Mesenchymal stem cell (in vitro differentiated cells and primary cell): ENCODE data around the gene OR2J2.
"Not testable (repeated sequence)": the region's sequence is repeated elsewhere in the genome, so short reads cannot be mapped to it uniquely, and the experiment has no call there.

Source experiments
- DNase-seq: peaks from one replicate; pipeline ENCODE4 v3.0.0-alpha.2; 2013
- H2AFZ ChIP-seq: one replicate; pipeline ENCODE4 v1.6.1; 2013; ENCODE audit warnings: low read depth, mild to moderate bottlenecking, control low read depth, inconsistent platforms, low read length, moderate library complexity
- H2AK5ac ChIP-seq: 2 replicates; pipeline ENCODE4 v1.6.1; 2013; ENCODE audit warnings: low read length, moderate library complexity, mild to moderate bottlenecking, inconsistent platforms; ENCODE audit not compliant: severe bottlenecking
- H2BK120ac ChIP-seq: one replicate; pipeline ENCODE4 v1.6.1; 2013; ENCODE audit warnings: low read depth, mild to moderate bottlenecking, inconsistent platforms, low read length, moderate library complexity
- H2BK12ac ChIP-seq, 2 experiments: one replicate each; pipeline ENCODE4 v1.6.1; 2013; ENCODE audit warnings: inconsistent platforms in 2 of 2, low read length in 2 of 2, mild to moderate bottlenecking in 2 of 2, moderate library complexity in 2 of 2, control low read depth in 1 of 2
- H2BK15ac ChIP-seq: one replicate; pipeline ENCODE4 v1.6.1; 2013; ENCODE audit warnings: mild to moderate bottlenecking, low read depth, inconsistent platforms; ENCODE audit not compliant: poor library complexity, severe bottlenecking
- H2BK5ac ChIP-seq: 2 replicates; pipeline ENCODE4 v1.6.1; 2013; ENCODE audit warnings: low read depth, mild to moderate bottlenecking, low read length, control low read depth, inconsistent platforms; ENCODE audit not compliant: poor library complexity, severe bottlenecking
- H3K14ac ChIP-seq, 2 experiments: one replicate each; pipeline ENCODE4 v1.6.1; 2013; ENCODE audit warnings: inconsistent platforms in 2 of 2, low read length in 2 of 2, control low read depth in 1 of 2, mild to moderate bottlenecking in 1 of 2, moderate library complexity in 1 of 2
- H3K18ac ChIP-seq, 2 experiments: one replicate each; pipeline ENCODE4 v1.6.1; 2013; ENCODE audit warnings: inconsistent platforms in 2 of 2, low read length in 2 of 2, control low read depth in 1 of 2, low read depth in 1 of 2, mild to moderate bottlenecking in 1 of 2
- H3K23ac ChIP-seq, 2 experiments: one replicate each; pipeline ENCODE4 v1.6.1; 2013; ENCODE audit warnings: inconsistent platforms in 2 of 2, low read length in 2 of 2, mild to moderate bottlenecking in 2 of 2, moderate library complexity in 2 of 2, control low read depth in 1 of 2
- H3K27ac ChIP-seq: 2 replicates; pipeline ENCODE4 v1.5.1; 2013; ENCODE audit warnings: mild to moderate bottlenecking, moderate library complexity, low read length, control low read depth, inconsistent platforms; ENCODE audit not compliant: poor library complexity, severe bottlenecking
- H3K27me3 ChIP-seq, 2 experiments: 2 replicates each; pipeline versions ENCODE4 v1.6.1 to v1.7.0; 2013; ENCODE audit warnings: low read length in 2 of 2, mild to moderate bottlenecking in 2 of 2, moderate library complexity in 2 of 2, control low read depth in 1 of 2, inconsistent platforms in 1 of 2; ENCODE audit not compliant: control insufficient read depth in 1 of 2, insufficient read depth in 1 of 2
- H3K36me3 ChIP-seq, 2 experiments: 2 replicates each; pipeline versions ENCODE4 v1.6.1 to v1.7.0; 2013; ENCODE audit warnings: low read length in 2 of 2, control low read depth in 1 of 2, inconsistent platforms in 1 of 2, low read depth in 1 of 2, mild to moderate bottlenecking in 1 of 2; ENCODE audit not compliant: insufficient read depth in 2 of 2, control insufficient read depth in 1 of 2
- H3K4ac ChIP-seq, 2 experiments: one replicate each; pipeline ENCODE4 v1.6.1; 2013; ENCODE audit warnings: inconsistent platforms in 2 of 2, low read length in 2 of 2, mild to moderate bottlenecking in 2 of 2, moderate library complexity in 2 of 2, control low read depth in 1 of 2, low read depth in 1 of 2
- H3K4me1 ChIP-seq: 2 replicates; pipeline ENCODE4 v1.6.1; 2013; ENCODE audit warnings: low read depth, low read length, control low read depth; ENCODE audit not compliant: control insufficient read depth, insufficient read depth
- H3K4me2 ChIP-seq: 2 replicates; pipeline ENCODE4 v1.6.1; 2013; ENCODE audit warnings: low read length, mild to moderate bottlenecking, inconsistent platforms; ENCODE audit not compliant: poor library complexity, severe bottlenecking
- H3K4me3 ChIP-seq, 2 experiments: 2 replicates each; pipeline versions ENCODE4 v1.5.1 to v1.7.0; 2013; ENCODE audit warnings: low read length in 2 of 2, mild to moderate bottlenecking in 2 of 2, control low read depth in 1 of 2, low read depth in 1 of 2; ENCODE audit not compliant: insufficient read depth in 1 of 2
- H3K79me1 ChIP-seq: replicated peaks from 2 replicates; pipeline ENCODE4 v1.6.1; 2013; ENCODE audit warnings: mild to moderate bottlenecking, control low read depth, low read length, inconsistent platforms; ENCODE audit not compliant: poor library complexity, severe bottlenecking
- H3K9ac ChIP-seq: 2 replicates; pipeline ENCODE4 v1.7.0; 2013; ENCODE audit warnings: mild to moderate bottlenecking, low read length, moderate library complexity
- H3K9me3 ChIP-seq: 2 replicates; pipeline ENCODE4 v1.7.0; 2013; ENCODE audit warnings: mild to moderate bottlenecking, low read length; ENCODE audit not compliant: control insufficient read depth
- H4K8ac ChIP-seq: one replicate; pipeline ENCODE4 v1.6.1; 2013; ENCODE audit warnings: inconsistent platforms, mild to moderate bottlenecking, low read length, moderate library complexity
- H4K91ac ChIP-seq: one replicate; pipeline ENCODE4 v1.6.1; 2013; ENCODE audit warnings: mild to moderate bottlenecking, low read length, inconsistent platforms
- WGBS: methylation state at CpG from one replicate; pipeline ENCODE4 v1.1.7; 2013; ENCODE audit warnings: mixed read lengths; 5-methylcytosine and 5-hydroxymethylcytosine counted together

The OR2J2 gene

DNA sequence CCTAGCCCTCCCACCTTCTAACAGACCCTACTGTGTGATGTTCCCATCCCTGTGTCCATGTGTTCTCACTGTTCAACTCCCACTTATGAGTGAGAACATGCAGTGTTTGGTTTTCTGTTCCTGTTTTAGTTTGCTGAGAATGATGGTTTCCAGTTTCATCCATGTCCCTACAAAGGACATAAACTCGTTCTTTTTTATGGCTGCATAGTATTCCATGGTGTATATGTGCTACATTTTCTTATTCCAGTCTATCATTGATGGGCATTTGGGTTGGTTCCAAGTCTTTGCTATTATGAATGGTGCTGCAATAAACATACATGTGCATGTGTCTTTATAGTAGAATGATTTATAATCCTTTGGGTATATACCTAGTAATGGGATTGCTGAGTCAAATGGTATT lies 18.0 kb downstream of the OR2J2 start:
- H3K9ac ChIP-seq, H2BK5ac ChIP-seq, H3K27ac ChIP-seq, H2BK120ac ChIP-seq, DNase-seq, H3K14ac ChIP-seq, H4K8ac ChIP-seq, H3K36me3 ChIP-seq, H3K4me3 ChIP-seq, H2AFZ ChIP-seq, H2BK12ac ChIP-seq, H3K4me1 ChIP-seq, H3K9me3 ChIP-seq, H3K27me3 ChIP-seq, H3K4me2 ChIP-seq, H2BK15ac ChIP-seq, H3K18ac ChIP-seq, H3K79me1 ChIP-seq, H3K23ac ChIP-seq, H4K91ac ChIP-seq, H3K4ac ChIP-seq, H2AK5ac ChIP-seq: not testable (repeated sequence)
- WGBS: 50% methylated on average over 1 of the region's 1 CpG

DNA sequence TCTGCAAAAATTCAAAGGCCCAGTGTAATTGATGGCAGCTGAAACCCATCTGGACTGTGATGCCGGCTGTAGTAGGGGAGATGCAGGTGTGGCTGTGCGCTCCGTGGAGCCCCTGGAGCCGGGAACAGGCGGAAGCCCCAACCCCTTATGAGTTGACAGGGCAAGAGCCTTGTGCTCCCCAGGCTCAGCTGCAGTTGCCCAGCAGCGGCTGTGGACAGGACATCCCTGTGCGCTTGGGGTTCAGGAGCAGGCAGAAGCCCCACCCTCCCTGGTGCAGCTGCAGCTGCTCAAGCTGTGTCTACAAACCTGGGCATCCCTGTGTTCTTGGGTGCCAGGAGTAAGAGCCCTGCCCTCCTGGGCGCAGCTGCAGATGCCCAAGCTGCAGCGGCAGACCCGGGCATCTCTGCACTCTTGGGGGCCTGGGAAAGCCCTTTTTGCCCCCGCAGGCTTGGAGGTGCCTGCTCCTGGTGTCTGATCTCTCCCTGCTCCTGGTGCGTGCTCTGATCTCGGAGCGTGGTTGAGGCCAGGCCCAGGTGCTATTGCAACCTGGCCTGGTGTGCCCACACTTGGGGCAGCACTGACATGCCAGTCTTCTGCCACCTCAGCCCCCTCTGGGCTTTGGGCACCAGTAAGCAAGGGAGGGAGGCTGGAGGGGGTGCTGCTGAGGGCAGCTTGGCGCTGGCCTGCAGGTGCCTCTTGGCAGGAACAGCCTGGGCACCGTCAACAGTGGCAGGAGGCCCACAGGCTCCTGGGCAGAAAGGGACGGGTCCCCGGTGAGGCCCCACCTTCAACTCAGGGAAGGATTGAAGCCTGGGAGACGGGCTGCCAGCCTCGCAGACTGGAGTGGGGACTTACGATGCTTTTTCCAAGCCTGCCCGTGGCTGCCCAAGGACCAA lies 30.3 kb downstream of the OR2J2 start:
- H2BK15ac ChIP-seq: no peak overlapping the region
- H3K4me3 ChIP-seq: no peak overlapping the region
- H3K4ac ChIP-seq: no peak overlapping the region
- no peak overlapping the region for H2BK5ac ChIP-seq
- no peak overlapping the region for H4K91ac ChIP-seq
- no peaks in the 10 kb centered on the region for H3K79me1 ChIP-seq
- H2BK12ac ChIP-seq: no peak overlapping the region
- H2AK5ac ChIP-seq: no peak overlapping the region
- no peak overlapping the region for H4K8ac ChIP-seq
- no peak overlapping the region for H3K9ac ChIP-seq
- no peaks in the 10 kb centered on the region for H3K36me3 ChIP-seq
- WGBS: 82% methylated on average over 22 of the region's 22 CpGs
- H3K27ac ChIP-seq: no peak overlapping the region
- no peaks in the 10 kb centered on the region for H3K9me3 ChIP-seq
- H3K4me2 ChIP-seq: no peak overlapping the region
- H3K27me3 ChIP-seq: no peaks in the 10 kb centered on the region
- no peak overlapping the region for H2AFZ ChIP-seq
- no peaks in the 10 kb centered on the region for H3K4me1 ChIP-seq
- H3K23ac ChIP-seq: no peak overlapping the region
- no peak overlapping the region for H3K18ac ChIP-seq
- DNase-seq: no peak
- H3K14ac ChIP-seq: no peak overlapping the region
- no peak overlapping the region for H2BK120ac ChIP-seq

DNA sequence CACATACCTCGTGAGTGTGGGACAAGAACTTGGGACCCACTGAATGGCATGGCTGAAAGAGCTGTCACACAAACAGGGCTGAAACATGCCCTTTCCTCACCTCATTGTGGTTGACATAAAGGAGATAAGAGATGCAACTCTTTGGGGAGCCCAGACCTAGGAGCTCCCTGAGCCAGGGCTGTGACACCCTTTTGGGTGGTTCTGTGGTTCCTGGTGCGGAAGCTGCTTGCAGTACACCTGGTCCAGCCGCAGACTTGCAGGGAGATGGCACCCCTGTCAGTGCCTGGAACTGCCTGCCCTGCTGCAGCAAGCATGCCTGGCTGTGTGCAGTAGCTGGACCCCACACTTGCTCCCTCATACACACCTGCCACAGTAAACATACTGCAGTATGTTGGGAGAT lies 31.3 kb downstream of the OR2J2 start:
- H2BK15ac ChIP-seq: no peak overlapping the region
- H3K9ac ChIP-seq: no peak overlapping the region
- no peak for DNase-seq
- no peak overlapping the region for H2BK5ac ChIP-seq
- no peak overlapping the region for H3K4ac ChIP-seq
- WGBS: 96% methylated on average over 3 of the region's 3 CpGs
- H2AK5ac ChIP-seq: no peak overlapping the region
- no peaks in the 10 kb centered on the region for H3K4me1 ChIP-seq
- no peaks in the 10 kb centered on the region for H3K36me3 ChIP-seq
- no peak overlapping the region for H3K23ac ChIP-seq
- H3K27ac ChIP-seq: no peak overlapping the region
- H3K4me3 ChIP-seq: no peak overlapping the region
- H4K91ac ChIP-seq: no peak overlapping the region
- no peaks in the 10 kb centered on the region for H3K9me3 ChIP-seq
- no peak overlapping the region for H2BK120ac ChIP-seq
- no peak overlapping the region for H2AFZ ChIP-seq
- H4K8ac ChIP-seq: no peak overlapping the region
- no peak overlapping the region for H3K4me2 ChIP-seq
- H3K27me3 ChIP-seq: no peaks in the 10 kb centered on the region
- no peak overlapping the region for H2BK12ac ChIP-seq
- no peaks in the 10 kb centered on the region for H3K79me1 ChIP-seq
- no peak overlapping the region for H3K14ac ChIP-seq
- H3K18ac ChIP-seq: no peak overlapping the region

DNA sequence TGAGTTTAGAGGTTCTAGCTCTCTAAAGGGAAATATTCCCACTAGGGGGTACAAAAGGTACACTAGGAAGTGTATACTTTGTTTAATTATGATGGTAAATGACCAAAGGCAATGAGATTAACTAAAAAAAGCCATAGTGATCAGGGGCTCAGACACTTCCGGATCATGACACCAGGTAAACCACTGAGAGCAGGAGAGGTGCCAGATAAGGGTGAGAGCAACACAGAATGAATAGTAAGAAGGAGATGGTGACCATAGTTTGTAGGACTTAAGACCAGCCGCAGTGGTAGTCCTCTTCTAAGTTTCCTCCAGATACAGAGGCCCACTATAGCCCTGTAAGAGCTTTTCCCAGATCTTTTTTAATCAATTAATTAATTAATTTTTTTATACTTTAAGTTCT lies 40.8 kb downstream of the OR2J2 start:
- Histone ChIP-seq H3K27ac (no peak overlapping the region), H3K4ac (no peak overlapping the region), H2BK15ac (no peak overlapping the region), H3K9me3 (no peaks in the 10 kb centered on the region), H4K91ac (no peak overlapping the region), H2BK5ac (no peak overlapping the region), H3K27me3 (no peaks in the 10 kb centered on the region), H3K4me3 (no peak overlapping the region), H3K14ac (no peak overlapping the region), H4K8ac (no peak overlapping the region), H3K4me1 (no peaks in the 10 kb centered on the region), H3K9ac (no peak overlapping the region), H2BK120ac (no peak overlapping the region), H3K36me3 (no peaks in the 10 kb centered on the region), H3K18ac (no peak overlapping the region), H3K23ac (no peak overlapping the region), H3K79me1 (no peaks in the 10 kb centered on the region), H2AK5ac (no peak overlapping the region), H3K4me2 (no peak overlapping the region), H2AFZ (no peak overlapping the region), H2BK12ac (no peak overlapping the region)
- DNase-seq: no peak
- WGBS: 69% methylated on average over 1 of the region's 2 CpGs
